Choroid plexus epithelial cell (primary cell): Measurements from ENCODE around the gene GPSM1.

ENCODE experiments used
- DNase-seq: peaks from one replicate; pipeline ENCODE4 v3.0.0-alpha.2; 2010; ENCODE audit warnings: low read depth
- H3K4me3 ChIP-seq: 2 replicates; pipeline ENCODE4 v1.5.1; 2011; ENCODE audit warnings: low read depth, mild to moderate bottlenecking, control low read depth, low read length, moderate library complexity
- CTCF ChIP-seq: conservative IDR thresholded peaks from 2 replicates; pipeline ENCODE4 v1.5.1; 2011; ENCODE audit warnings: low read depth, mild to moderate bottlenecking, control low read depth, inconsistent platforms, low read length, moderate library complexity

The GPSM1 gene

GRCh38 chr9:136385015-136385414 lies 57.7 kb downstream of the GPSM1 start:
- H3K4me3 ChIP-seq: no peak overlapping the region
- DNase-seq: no peak
- TF ChIP-seq CTCF: no peak

- no peak overlapping the region for H3K4me3 ChIP-seq
- TF ChIP-seq CTCF: no peak
- no peak for DNase-seq
Observed at GRCh38 chr9:136386018-136386417, 58.7 kb downstream of the GPSM1 start.

- no peak overlapping the region for H3K4me3 ChIP-seq
- no peak for DNase-seq
- no peak for TF ChIP-seq CTCF
Observed at GRCh38 chr9:136387217-136387616, 59.9 kb downstream of the GPSM1 start.

GRCh38 chr9:136389396-136389795 lies 62.1 kb downstream of the GPSM1 start:
- H3K4me3 ChIP-seq: no peak overlapping the region
- TF ChIP-seq CTCF: no peak
- no peak for DNase-seq

- TF ChIP-seq CTCF: no peak
- no peak for DNase-seq
- H3K4me3 ChIP-seq: no peak overlapping the region
Observed at GRCh38 chr9:136391737-136392537, 64.6 kb downstream of the GPSM1 start.

GRCh38 chr9:136392538-136393449 lies 65.5 kb downstream of the GPSM1 start:
- DNase-seq: no peak
- no peak overlapping the region for H3K4me3 ChIP-seq
- TF ChIP-seq CTCF: no peak
